Measurements from ENCODE around the gene PLA2G3.

Gene PLA2G3

DNA sequence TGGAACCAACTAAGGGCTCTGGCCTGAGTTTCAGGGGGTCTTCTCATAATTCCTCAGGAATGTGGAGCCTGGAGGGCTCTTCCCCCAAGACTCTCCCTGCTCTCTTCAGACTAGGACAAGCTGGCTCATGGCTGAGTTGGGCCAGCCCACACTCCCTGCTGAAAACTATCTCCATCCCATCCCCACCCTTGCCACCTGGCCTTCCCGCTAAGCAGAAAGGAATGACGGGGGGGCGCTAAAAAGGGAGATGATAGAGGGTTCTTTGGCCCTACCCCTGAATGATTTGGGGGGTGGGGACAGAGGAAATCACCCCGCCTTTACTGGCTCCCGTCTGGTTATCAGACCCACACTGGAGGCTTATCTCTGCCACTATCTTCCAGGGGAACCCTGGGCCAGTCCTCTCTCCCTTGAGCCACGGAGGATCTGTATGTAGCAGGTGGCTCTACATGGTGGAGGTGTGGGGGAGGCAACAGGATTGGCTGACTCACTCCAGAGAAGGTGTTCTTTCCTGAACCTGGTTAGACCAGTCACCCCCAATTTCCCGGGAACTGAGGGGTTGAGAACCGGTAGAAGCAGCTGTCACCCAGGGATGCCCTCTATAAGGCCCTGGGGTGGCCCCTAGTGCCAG, 53.5 kb downstream of the PLA2G3 start:
- no peak for DNase-seq (ENCODE audit: low read depth in 2 of 2)

- no peak for DNase-seq (ENCODE audit: low read depth in 2 of 2)
Observed at GRCh38 chr22:31085928-31086327, 54.4 kb downstream of the PLA2G3 start.

DNA sequence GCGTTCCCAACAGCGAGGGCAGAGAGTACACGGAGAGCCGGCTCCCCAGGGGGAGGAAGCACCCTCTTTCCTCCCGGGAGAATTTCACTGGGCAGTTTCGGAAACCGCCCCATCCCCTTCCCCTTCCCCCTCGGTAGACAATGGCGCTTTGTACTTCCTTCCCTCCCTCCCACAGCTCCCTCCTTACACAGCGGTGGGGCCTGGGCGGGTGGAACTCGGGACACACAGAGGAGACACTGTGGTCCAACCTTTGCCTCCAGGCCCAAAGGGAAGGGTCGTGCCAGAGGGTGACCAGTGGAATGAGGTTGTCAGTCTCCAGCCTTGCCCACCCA, 54.8 kb downstream of the PLA2G3 start:
- DNase-seq (ENCODE audit: low read depth in 2 of 2), result no peak

DNA sequence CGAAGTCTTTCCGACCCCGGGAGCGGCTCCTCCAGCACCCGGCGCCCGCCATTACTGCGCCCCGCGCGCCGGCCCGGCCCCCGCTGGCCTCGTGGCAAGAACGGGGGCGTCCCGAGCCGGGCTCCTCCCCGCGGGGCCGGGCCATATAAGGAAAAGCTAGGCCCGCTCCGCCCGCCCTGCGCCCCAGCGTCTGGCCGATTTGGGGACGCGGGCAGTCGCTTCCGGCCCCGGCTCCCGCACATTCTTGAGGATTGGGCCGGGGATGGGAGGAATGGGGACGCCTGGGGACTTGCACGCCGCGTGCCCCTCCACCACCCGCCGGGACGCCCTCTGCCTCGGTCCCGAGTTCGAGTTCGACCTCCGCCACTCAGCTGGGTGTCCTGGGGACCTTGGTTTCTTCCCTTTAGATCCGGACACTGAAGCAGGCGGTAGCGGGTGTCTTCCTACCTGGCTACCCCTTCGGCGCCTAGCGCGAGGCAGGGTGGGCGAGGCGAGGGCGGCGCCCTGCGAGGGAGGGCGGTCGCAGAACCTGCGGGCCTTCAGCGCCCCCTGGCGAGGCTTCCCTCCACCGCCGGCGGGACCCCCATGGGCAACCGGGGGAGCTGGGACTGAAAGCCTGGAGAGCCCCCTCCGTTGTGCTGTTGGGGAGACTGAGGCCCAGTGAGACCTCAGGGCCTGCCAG, 55.4 kb downstream of the PLA2G3 start:
- peak; percentile 72 to 78 for DNase-seq (ENCODE audit: low read depth in 2 of 2)
